ENCODE results near the gene RAMP2.
"Not testable (repeated sequence)": the region's sequence is repeated elsewhere in the genome, so short reads cannot be mapped to it uniquely, and the experiment has no call there.

RAMP2 gene

GRCh38 chr17:42760652-42761581, at the start of gene RAMP2:
RAMP2 (plus strand) TSS chr17:42761227; CDS start chr17:42761262, 35 bp downstream.
- peak; percentile 39 for DNase-seq

GRCh38 chr17:42720996-42721583, 39.9 kb upstream of the RAMP2 start:
- peak; percentile 61 for DNase-seq

- no peak for DNase-seq
Observed at GRCh38 chr17:42723636-42724035, 37.4 kb upstream of the RAMP2 start.

GRCh38 chr17:42725143-42725542, 35.9 kb upstream of the RAMP2 start:
- DNase-seq: no peak

DNA sequence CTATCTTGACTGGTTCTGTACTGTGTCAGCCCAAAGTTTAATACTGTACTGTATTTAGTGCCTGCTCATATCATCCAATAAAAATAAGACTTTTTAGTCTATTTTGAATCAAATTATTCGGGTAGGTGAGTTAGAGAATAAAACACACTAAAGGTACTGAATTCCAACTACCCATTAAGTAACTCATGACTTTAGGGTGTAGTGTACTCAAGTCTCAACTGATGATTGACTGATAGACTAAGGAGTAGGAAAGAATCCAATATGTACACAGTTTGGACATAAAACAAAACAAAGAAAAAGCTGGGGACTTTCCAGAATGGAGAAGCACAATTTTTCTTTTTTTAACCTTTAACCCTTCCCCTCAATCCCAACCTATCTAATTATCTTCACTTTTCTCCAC, 20.3 kb upstream of the RAMP2 start:
- DNase-seq: no peak

GRCh38 chr17:42742916-42743315, 18.1 kb upstream of the RAMP2 start:
- DNase-seq: not testable (repeated sequence)

- DNase-seq: no peak
Observed at GRCh38 chr17:42743595-42744282, 17.3 kb upstream of the RAMP2 start.

DNA sequence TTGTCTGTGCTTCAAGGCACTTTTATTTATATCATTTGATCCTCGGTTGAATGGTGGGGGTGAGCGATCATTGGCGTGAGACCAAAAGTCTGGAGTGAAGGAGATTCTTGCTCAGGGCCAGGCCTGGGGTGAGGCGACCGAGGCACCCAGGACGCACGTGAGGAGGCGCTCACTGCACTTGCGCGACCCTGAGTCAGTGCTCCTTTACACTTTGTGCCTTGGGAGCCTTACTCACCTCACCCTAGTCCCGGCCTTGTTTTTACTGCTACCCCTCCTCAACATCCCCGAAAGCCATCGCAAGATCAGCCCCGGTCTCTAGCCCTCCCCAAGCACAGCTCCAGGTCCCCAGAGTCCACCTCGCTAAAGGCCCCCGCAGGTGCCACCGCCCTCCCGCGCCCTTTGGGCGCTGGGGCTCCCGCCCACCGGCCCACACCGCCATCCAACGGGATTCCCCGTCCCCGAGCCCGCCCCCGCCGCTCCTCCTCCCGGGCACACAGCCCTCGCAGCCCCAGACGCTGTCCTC, 16.7 kb upstream of the RAMP2 start:
- DNase-seq: peak; percentile 85

DNA sequence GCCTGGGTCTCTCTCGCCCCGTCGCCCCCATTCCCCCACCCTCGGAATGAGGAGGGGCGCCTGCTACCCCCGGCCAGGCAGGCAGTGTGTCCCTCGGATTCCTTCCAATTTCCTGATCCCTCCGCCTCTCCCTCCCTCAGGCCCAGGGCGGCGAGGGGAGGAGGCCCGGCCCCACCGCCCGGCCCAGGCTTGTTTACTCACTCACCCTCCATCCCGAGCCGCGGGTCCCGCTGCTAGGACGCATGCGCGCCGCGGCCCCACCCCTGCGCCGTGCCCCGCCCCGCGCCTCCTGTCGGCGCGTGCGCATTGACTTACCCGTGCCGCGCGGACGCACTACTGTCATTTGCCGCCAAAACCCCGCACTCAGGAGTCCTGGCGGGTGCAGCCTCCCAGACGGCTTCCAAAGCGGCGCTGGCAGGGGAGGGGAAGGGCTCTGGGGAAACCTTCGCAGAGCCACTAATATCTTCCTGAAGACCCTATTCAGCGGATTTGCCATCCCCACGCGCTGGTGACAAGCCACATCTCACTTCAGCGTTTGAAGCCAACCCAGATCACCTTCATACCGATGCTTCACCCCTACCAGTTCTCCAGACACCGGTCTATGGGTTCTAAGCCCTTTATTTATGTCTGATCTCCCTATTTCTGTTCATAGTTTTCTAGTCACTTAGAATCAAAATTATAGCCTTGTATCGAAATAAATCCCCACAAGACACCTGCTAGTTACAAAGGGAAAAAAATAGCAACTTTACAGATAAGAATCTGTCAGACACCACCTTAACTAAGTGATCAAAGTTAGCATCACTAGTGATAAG, 16.0 kb upstream of the RAMP2 start, which contains the start of gene EZH1:
Gene EZH1 (minus strand): TSS at position 235 of the 812 bp plus-strand sequence. CDS start 16,099 bp downstream, outside the sequence.
- peak; percentile 92 for DNase-seq

GRCh38 chr17:42748202-42748907, 12.7 kb upstream of the RAMP2 start:
- no peak for DNase-seq

GRCh38 chr17:42748908-42749798, 11.9 kb upstream of the RAMP2 start:
- DNase-seq: no peak

DNA sequence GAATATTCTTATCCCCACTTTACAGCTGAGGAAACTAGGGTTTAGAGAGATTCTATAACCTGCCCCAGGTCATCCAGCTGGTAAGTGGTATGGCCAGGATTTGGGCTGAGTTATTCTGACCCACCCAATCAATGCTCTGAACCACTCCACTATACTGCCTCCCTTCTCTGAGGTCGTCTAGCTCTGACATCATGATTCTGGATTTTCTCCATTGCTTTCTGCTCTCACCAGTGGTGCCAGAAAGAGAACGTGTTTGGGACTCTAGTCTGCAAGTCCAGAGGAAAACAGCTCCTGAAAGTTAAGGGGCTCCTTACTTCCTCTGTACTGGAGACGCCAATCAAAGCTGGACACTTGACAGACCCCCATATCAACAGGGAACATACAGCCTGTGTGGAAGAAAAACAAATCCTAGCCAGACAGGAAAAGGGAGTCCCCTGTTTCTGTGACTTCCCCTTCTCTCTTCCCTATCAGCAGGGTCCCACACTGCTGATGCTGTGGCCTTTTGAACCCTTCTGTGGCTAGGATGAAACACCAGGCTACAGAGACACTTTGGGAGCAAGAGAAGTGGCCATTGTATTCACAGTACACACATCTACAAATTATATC, 10.2 kb upstream of the RAMP2 start:
- no peak for DNase-seq

- DNase-seq: no peak
Observed at GRCh38 chr17:42751628-42752027, 9.4 kb upstream of the RAMP2 start.

GRCh38 chr17:42754782-42755181, 6.2 kb upstream of the RAMP2 start:
- no peak for DNase-seq

GRCh38 chr17:42759982-42760651, 910 bp upstream of the RAMP2 start:
- no peak for DNase-seq

- DNase-seq: no peak
Observed at GRCh38 chr17:42761638-42762037, 611 bp downstream of the RAMP2 start.

GRCh38 chr17:42766124-42766523, 5.1 kb downstream of the RAMP2 start:
- DNase-seq: no peak

GRCh38 chr17:42767512-42767911, 6.5 kb downstream of the RAMP2 start:
- no peak for DNase-seq

- not testable (repeated sequence) for DNase-seq
Observed at GRCh38 chr17:42768006-42768405, 7.0 kb downstream of the RAMP2 start.

DNA sequence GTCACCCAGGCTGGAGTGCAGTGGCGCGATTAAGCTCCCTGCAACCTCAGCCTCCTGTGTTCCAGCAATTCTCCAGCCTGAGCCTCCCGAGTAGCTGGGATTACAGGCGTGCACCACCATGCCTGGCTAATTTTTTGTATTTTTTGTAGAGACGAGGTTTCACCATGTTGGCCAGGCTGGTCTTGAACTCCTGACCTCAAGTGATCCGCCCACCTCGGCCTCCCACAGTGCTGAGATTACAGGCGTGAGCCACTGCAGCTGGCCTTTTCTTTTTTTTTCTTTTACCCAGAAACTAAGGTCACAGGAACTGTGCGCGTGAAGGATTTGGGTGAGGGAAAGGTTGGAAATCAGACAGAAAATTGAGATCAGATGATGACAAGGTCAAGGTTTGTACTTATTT, 8.9 kb downstream of the RAMP2 start:
- DNase-seq: not testable (repeated sequence)
